Gastrocnemius medialis (tissue), 4 donors: ENCODE data around the gene ZNF324. TPM values are rescaled to one million over a fixed set of nuclear protein-coding genes. Genes with fewer than 3 reads are reported as not detected.
A peak's percentile ranks its signal among the peaks of the same experiment; 100 is the strongest.

Experiments used
- ATAC-seq, 2 donors: fragments of 150-250 bp; one replicate each; pipeline ENCODE4 v1.9.1; 2016
- DNase-seq, 2 donors: peaks; one replicate each; pipeline ENCODE4 v3.0.0-alpha.2; 2019
- H3K27ac ChIP-seq, 4 donors: fragments of 200-600 bp; sonication (generic); 1 replicate in 1 of 4; 2 replicates in 3 of 4; pipeline ENCODE4 v1.5.1; 2016 to 2018; ENCODE audit warnings: mild to moderate bottlenecking in 2 of 4, moderate library complexity in 1 of 4
- H3K27me3 ChIP-seq, 3 donors: fragments of 200-600 bp; sonication (generic) in 2 of 3; 1 replicate in 1 of 3; 2 replicates in 2 of 3; pipeline versions ENCODE4 v1.5.1 to v1.6.0; 2016 to 2019; ENCODE audit warnings: mild to moderate bottlenecking in 1 of 3, moderate library complexity in 1 of 3
- H3K36me3 ChIP-seq, 2 donors: fragments of 200-600 bp; sonication (generic) in 1 of 2; one replicate each; pipeline ENCODE4 v1.5.1; 2017 to 2018
- H3K4me1 ChIP-seq, 2 donors: fragments of 200-600 bp; sonication (generic) in 1 of 2; one replicate each; pipeline ENCODE4 v1.5.1; 2016 to 2017; ENCODE audit warnings: mild to moderate bottlenecking in 2 of 2
- H3K4me3 ChIP-seq, 4 donors: fragments of 200-600 bp; sonication (generic) in 3 of 4; 1 replicate in 1 of 4; 2 replicates in 3 of 4; pipeline ENCODE4 v1.5.1; 2016 to 2019; ENCODE audit warnings: mild to moderate bottlenecking in 2 of 4
- H3K9me3 ChIP-seq, 3 donors: fragments of 200-600 bp; sonication (generic) in 2 of 3; 1 replicate in 1 of 3; 2 replicates in 2 of 3; pipeline ENCODE4 v1.5.1; 2016 to 2019
- CTCF ChIP-seq, 5 experiments: fragments of 450-650 bp in 3 of 5; fragments of 200-600 bp in 2 of 5; sonication (generic) in 2 of 5; IDR thresholded peaks in 4 of 5; conservative IDR thresholded peaks in 1 of 5; 1 replicate in 4 of 5; 2 replicates in 1 of 5; pipeline ENCODE4 v1.5.1; 2016 to 2019; ENCODE audit warnings: antibody characterized with exemption in 5 of 5, mild to moderate bottlenecking in 3 of 5, moderate library complexity in 3 of 5
- POLR2A ChIP-seq, 2 donors: fragments of 450-650 bp; IDR thresholded peaks; one replicate each; pipeline ENCODE4 v1.6.1; 2017; ENCODE audit warnings: antibody characterized with exemption in 2 of 2, mild to moderate bottlenecking in 2 of 2, moderate library complexity in 2 of 2
- in situ Hi-C, 4 donors: fragments of 200-750 bp; cut with MboI; loops; one replicate each; pipeline versions ENCODE4 v1.15.0 to v1.8.0; 2017; ENCODE audit warnings: low sequenced_read_pairs in 4 of 4
- intact Hi-C: fragments of 100-400 bp; cut with DNase I; formaldehyde crosslinking; loops from one replicate; pipeline ENCODE4 v1.15.1; 2023; ENCODE audit warnings: low total_unique reads
- total RNA-seq, 4 donors: library from RNA; depleted of rRNA; stranded (reverse); fragments of >200 nt; gene quantifications; one replicate each; pipeline versions ENCODE4 v1.1.0 to v1.2.3, GENCODE V29; 2016

Gene ZNF324
- total RNA-seq, 4 donors from 2014 or later: 8.1 to 11.4 (median 11.3) TPM

GRCh38 chr19:58474997-58475713 is 8.3 kb downstream of the ZNF324 start:
- Histone ChIP-seq H3K36me3 (peaks cover 0 to 25% of the 10 kb centered on the region in 2 donors), H3K4me1 (peaks cover 15 to 22% of the 10 kb centered on the region in 2 donors), H3K27me3 (no peaks in the 10 kb centered on the region), H3K27ac (peak overlapping the region; percentile 82 to 95 (median 86)), H3K9me3 (no peaks in the 10 kb centered on the region), H3K4me3 (peak overlapping the region; percentile 76 to 83 (median 78))
- intact Hi-C loops: loop anchor here (1.0 kb wide), 2 partner anchors 8 to 170 kb away; partner anchors contain the start of genes ERVK3-1 and ZNF324
- in situ Hi-C loops: no loop called here
- ATAC-seq: no peak
- TF ChIP-seq CTCF (IDR thresholded peaks at IDR 0.05 in 4 of 5, conservative IDR thresholded peaks at IDR 0.05 in 1 of 5) (no peak), POLR2A (IDR thresholded peaks at IDR 0.05) (no peak)
- DNase-seq: no peak

DNA sequence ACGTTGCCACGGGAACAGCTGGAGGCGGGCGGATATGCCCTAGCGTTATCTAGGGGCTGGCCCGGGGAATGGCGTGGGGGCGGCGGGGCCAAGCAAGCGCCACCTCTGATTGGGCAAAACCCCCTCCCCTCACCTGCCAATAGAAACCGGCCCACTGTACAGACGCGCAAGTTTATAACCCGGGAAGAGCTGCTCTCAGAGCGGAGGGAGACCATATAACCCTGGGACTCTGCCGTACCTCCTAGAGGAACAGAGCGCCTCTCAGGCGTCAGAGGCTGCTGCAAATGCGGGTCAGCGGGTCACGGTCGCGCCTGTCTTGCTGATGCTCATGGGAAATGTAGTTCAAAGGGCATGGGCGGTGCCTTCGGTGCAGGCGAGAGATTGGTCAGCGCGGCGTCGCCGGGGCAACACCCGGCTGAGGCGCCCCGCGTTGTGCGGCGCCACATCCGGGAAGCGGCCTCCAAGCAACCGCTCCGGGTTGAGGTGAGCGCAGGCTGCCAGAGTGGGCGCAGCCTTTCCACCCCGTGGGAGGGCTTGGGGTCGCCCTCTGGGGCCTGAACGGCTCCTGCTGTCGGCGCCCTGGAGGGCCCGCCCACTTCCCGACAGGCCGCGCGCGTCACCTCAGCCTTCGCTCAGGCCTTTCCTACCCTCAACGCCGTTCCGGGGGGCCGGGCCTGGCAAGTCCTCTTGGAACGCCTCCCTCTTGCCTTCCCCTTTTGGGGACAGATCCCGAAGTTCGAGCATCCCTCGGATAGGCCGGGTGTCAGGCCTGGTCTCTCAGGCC is 9.0 kb downstream of the ZNF324 start, which contains the start of gene ZNF446:
Gene ZNF446 (plus strand): TSS at position 639 of the 784 bp plus-strand sequence. CDS start 867 bp downstream, outside the sequence.
- Histone ChIP-seq H3K9me3 (no peaks in the 10 kb centered on the region), H3K4me3 (peak within 1 kb of the TSS; percentile 76 to 83 (median 78)), H3K27me3 (no peaks in the 10 kb centered on the region), H3K36me3 (peaks cover 0 to 25% of the 10 kb centered on the region in 2 donors), H3K4me1 (peaks cover 15 to 22% of the 10 kb centered on the region in 2 donors), H3K27ac (peak within 1 kb of the TSS; percentile 82 to 95 (median 86))
- ATAC-seq: peak; percentile 97 to 98
- DNase-seq: peak; percentile 94 to 95
- in situ Hi-C loops: no loop called here
- intact Hi-C loops: loop anchor here (1.0 kb wide), 3 partner anchors 9 to 171 kb away; partner anchors contain the start of genes ERVK3-1 and ZNF324
- TF ChIP-seq POLR2A (IDR thresholded peaks at IDR 0.05): peak; percentile 60 to 65
- no peak for TF ChIP-seq CTCF (IDR thresholded peaks at IDR 0.05 in 4 of 5, conservative IDR thresholded peaks at IDR 0.05 in 1 of 5)

DNA sequence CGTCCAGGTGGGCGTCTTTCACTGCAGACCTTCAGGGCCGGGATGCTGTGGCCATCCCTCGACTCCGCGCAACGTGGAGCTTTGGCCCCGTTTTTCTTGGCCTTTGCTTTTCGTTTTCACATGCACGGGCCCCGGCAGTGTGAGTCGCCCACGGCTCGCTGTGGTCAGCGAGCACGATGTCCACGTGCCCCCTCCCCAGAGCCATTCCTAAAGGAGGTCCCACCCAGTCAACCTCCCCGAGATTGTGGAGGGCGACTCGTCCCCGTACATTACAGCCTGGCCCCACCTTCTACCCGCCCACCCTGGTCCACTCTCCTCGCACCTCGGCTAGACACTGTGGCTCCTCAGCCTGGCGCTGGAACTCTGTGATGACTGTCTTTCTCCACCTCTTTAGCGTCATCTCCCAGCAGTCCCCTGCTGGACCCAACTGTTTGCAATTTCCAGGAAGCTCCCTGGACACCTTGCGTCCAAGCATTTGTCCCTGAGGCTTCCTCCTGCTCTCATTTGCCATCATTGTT is 9.7 kb downstream of the ZNF324 start:
- ATAC-seq (no peak), DNase-seq (no peak)
- H3K9me3 ChIP-seq: no peaks in the 10 kb centered on the region
- in situ Hi-C loops: no loop called here
- intact Hi-C loops: loop anchor here (1.0 kb wide), 1 partner anchor 23 kb away; no protein-coding TSS in a partner anchor
- peaks cover 0 to 22% of the 10 kb centered on the region in 2 donors for H3K36me3 ChIP-seq
- TF ChIP-seq CTCF (IDR thresholded peaks at IDR 0.05 in 4 of 5, conservative IDR thresholded peaks at IDR 0.05 in 1 of 5): no peak
- TF ChIP-seq POLR2A (IDR thresholded peaks at IDR 0.05): no peak
- H3K27me3 ChIP-seq: no peaks in the 10 kb centered on the region
- H3K4me1 ChIP-seq: peaks cover 15 to 22% of the 10 kb centered on the region in 2 donors
- H3K4me3 ChIP-seq: peak overlapping the region; percentile 76 to 83 (median 78)
- peak overlapping the region; percentile 82 to 95 (median 86) for H3K27ac ChIP-seq

DNA sequence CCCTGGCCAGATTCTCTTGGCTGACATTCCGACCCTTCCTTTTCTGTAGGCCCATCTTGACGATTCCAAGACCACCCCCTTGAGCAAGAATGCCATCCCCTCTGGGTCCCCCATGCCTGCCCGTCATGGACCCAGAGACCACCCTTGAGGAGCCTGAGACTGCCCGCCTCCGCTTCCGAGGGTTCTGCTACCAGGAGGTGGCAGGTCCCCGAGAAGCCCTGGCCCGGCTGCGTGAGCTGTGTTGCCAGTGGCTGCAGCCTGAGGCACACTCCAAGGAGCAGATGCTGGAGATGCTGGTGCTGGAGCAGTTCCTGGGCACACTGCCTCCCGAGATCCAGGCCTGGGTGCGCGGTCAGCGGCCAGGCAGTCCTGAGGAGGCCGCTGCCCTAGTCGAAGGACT is 10.2 kb downstream of the ZNF324 start:
- Histone ChIP-seq H3K4me3 (peak overlapping the region in 1 of 4 donors; percentile 76), H3K36me3 (peaks cover 0 to 16% of the 10 kb centered on the region in 2 donors)

More for the DNA sequence above, 10.2 kb downstream of the ZNF324 start:
- H3K27me3 ChIP-seq: no peaks in the 10 kb centered on the region
- no peak for ATAC-seq
- peak overlapping the region in 3 of 4 donors; percentile 82 to 95 (median 89) for H3K27ac ChIP-seq
- no peak for DNase-seq
- TF ChIP-seq POLR2A (IDR thresholded peaks at IDR 0.05): no peak
- TF ChIP-seq CTCF (IDR thresholded peaks at IDR 0.05 in 4 of 5, conservative IDR thresholded peaks at IDR 0.05 in 1 of 5): no peak
- H3K9me3 ChIP-seq: no peaks in the 10 kb centered on the region
- H3K4me1 ChIP-seq: peaks cover 15 to 22% of the 10 kb centered on the region in 2 donors
- in situ Hi-C loops: no loop called here
- intact Hi-C loops: no loop called here
